ENCODE data around the gene MSS51. TPM values are rescaled to one million over a fixed set of nuclear protein-coding genes. Genes with fewer than 3 reads are reported as not detected.

The MSS51 gene
- total RNA-seq, 2 donors from 2014 or later = 2.2 to 2.6 TPM

DNA sequence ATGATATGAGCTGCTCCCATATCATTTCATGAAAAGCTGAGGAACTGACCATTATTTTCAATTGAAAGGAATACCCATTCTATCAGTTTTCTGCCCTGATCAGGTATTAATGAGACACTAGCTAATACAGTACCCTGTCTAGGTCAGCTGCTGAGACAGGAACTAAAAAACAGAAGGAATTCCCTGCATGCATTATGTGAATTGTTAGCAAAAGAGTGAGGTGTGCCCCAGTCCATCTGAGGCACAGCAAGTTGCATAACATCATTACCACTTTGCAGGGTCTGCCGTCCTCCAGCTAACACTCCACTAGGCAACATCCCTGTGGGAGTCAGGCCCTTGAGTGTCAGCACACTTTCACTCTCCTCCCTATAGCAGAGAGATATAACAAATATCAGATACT lies 11.1 kb upstream of the MSS51 start:
- Mint-ChIP-seq H3K4me1 (peaks cover 4% of the 10 kb centered on the region), H3K36me3 (ENCODE audit: low read depth) (no peaks in the 10 kb centered on the region), H3K4me3 (no peak overlapping the region), H3K27ac (no peak overlapping the region), H3K27me3 (no peaks in the 10 kb centered on the region)
- H3K9me3 ChIP-seq (ENCODE audit: control insufficient read depth, low read length, poor library complexity, severe bottlenecking) = no peaks in the 10 kb centered on the region
- no peak for ATAC-seq
- DNase-seq = no peak

DNA sequence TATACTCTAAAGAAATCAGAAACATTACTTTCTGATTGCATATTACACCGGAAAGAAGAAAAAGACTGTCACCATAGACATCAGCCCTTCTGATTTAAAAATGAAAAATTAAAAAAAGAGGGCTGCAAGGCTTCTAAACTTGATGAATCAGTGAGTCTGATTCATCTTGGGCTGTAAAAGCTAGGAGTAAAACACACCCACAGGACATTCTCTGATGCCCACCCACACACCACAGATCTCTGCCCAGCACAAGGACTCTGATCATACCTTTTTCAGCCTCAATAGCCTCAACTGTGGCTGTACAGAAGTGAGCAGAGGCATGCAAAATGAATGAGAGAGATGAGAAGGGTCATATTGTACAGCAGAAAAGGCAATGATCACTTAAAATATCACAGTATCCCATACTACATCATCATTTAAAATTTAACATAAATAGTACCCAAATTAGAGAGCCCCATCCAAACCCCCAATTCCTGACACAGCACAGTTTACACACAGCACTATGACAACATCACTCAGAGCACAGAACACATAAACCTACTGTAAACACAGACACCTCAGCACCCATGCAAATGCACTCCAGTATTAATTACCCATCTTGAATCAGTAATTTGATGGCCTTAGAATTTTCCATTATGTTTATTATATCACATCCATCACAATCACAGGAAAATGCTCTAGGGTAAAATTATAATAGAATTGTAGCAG lies 6.4 kb upstream of the MSS51 start:
- Mint-ChIP-seq H3K27ac (peak overlapping the region; percentile 73), H3K36me3 (ENCODE audit: low read depth) (no peaks in the 10 kb centered on the region), H3K4me3 (no peak overlapping the region), H3K4me1 (peaks cover 2% of the 10 kb centered on the region), H3K27me3 (no peaks in the 10 kb centered on the region)
- no peaks in the 10 kb centered on the region for H3K9me3 ChIP-seq (ENCODE audit: control insufficient read depth, low read length, poor library complexity, severe bottlenecking)
- no peak for ATAC-seq
- no peak for DNase-seq

DNA sequence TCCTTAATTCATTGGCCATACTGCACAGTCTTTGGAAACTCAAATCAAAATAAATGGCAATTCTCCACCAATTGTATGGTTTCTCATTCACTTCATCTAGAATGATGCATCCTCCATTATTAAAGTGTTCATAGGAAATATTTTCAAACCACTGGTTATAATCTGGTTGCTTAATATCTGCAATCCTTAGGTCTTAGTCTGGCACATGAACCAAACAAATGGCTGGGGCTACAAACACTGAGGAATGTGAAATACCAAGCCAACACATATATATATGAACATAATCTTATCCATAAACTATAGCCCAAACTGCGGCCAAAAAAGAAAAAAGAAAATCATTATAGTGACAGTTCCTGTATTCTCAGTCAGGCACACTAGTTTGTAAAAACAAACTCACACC lies 5.7 kb upstream of the MSS51 start:
- ATAC-seq (no peak), DNase-seq (no peak)
- peaks cover 4% of the 10 kb centered on the region for H3K4me1 Mint-ChIP-seq
- H3K4me3 Mint-ChIP-seq = no peak overlapping the region
- H3K9me3 ChIP-seq (ENCODE audit: control insufficient read depth, low read length, poor library complexity, severe bottlenecking) = no peaks in the 10 kb centered on the region
- H3K27ac Mint-ChIP-seq = no peak overlapping the region
- H3K27me3 Mint-ChIP-seq = no peaks in the 10 kb centered on the region
- H3K36me3 Mint-ChIP-seq (ENCODE audit: low read depth) = no peaks in the 10 kb centered on the region

DNA sequence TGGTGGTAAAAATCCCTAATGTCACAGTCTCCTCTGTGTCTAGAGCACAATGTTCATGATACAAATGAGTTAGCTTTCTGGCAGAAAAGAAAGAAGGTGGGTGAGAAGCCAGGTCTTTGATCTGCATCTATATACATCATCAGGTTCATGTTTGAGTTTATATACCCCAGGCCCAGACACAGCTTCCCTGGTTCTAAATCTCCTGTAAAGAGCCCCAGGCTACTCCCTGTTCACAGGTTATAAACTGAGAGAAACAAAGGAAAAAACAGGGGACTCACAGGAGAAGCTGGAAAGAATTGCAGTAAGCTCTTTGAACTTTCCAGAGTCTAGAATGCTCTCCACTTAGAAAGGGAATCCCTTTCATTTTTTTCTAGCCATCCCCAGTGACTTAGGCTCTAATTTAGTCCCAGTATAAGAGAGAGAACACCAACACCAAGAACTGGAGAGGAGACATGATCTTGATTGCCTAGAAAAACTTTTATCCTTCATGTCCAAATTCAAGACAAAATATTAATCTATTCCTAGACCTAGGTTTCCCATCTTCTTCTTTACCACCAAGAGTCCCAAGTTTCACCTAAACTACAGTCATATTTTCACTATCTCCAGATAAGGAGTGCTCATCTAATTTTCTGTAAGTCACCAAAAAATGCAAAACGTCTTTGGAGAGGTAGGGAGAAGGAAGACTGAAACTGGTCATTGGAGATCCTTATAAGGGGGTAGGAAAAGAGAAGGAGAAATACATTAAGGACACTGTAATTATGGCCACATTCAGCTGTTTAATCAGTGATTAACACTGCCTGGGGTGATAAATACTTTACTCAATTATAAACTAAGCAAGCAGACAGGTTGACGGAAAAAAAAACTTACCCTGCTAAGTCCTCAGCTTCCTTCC lies 469 bp downstream of the MSS51 start:
- Mint-ChIP-seq H3K36me3 (ENCODE audit: low read depth) (no peaks in the 10 kb centered on the region), H3K27me3 (no peaks in the 10 kb centered on the region), H3K27ac (peak overlapping the region; percentile 73), H3K4me3 (peak overlapping the region; percentile 25), H3K4me1 (peaks cover 17% of the 10 kb centered on the region)
- ATAC-seq (no peak), DNase-seq (no peak)
- H3K9me3 ChIP-seq (ENCODE audit: control insufficient read depth, low read length, poor library complexity, severe bottlenecking) = no peaks in the 10 kb centered on the region

DNA sequence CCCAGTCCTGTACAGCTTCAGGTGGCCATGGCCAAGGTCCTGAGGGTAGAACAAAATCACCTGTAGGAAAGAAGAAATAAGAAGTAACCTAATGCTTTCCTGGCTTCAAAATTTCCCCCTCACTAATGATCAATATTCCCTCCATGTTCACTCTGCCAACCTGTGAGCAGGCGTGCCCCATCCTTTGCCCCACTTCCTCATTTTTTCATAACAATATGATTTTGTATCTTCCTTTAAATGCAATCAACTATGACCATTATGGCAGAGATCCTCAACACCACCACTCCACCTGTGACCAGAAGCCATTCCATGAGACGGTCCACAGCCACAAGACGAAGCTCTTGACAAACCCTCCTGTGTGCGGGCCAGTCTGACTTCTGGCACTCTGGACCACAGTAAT lies 7.0 kb downstream of the MSS51 start:
- H3K36me3 Mint-ChIP-seq (ENCODE audit: low read depth) = peaks cover 14% of the 10 kb centered on the region
- DNase-seq (no peak), ATAC-seq (no peak)
- no peak overlapping the region for H3K4me3 Mint-ChIP-seq
- no peaks in the 10 kb centered on the region for H3K27me3 Mint-ChIP-seq
- H3K9me3 ChIP-seq (ENCODE audit: control insufficient read depth, low read length, poor library complexity, severe bottlenecking) = no peaks in the 10 kb centered on the region
- H3K4me1 Mint-ChIP-seq = no peaks in the 10 kb centered on the region
- no peak overlapping the region for H3K27ac Mint-ChIP-seq

DNA sequence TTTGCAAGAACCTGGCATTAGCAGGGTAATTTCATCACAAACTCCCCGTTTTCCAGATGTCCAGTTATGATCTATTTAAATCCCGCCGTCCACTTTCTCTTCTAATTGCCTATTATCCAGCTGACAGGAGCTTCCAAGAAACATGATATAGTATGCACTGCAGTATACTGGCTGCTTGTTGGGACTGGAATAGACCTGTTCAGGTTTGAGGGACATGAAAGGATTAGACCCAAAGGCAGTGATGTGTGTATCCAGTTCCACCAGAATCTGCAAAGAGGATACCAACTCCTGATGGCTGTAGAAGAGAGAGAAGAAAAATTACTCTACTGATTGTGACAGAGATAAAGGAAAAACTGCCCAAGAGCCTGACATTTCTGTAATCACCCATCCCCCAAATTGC lies 8.9 kb downstream of the MSS51 start:
- no peaks in the 10 kb centered on the region for H3K4me1 Mint-ChIP-seq
- H3K36me3 Mint-ChIP-seq (ENCODE audit: low read depth) = peaks cover 14% of the 10 kb centered on the region
- H3K27ac Mint-ChIP-seq = no peak overlapping the region
- H3K4me3 Mint-ChIP-seq = no peak overlapping the region
- DNase-seq = no peak
- no peaks in the 10 kb centered on the region for H3K27me3 Mint-ChIP-seq
- ATAC-seq = no peak
- no peaks in the 10 kb centered on the region for H3K9me3 ChIP-seq (ENCODE audit: control insufficient read depth, low read length, poor library complexity, severe bottlenecking)

DNA sequence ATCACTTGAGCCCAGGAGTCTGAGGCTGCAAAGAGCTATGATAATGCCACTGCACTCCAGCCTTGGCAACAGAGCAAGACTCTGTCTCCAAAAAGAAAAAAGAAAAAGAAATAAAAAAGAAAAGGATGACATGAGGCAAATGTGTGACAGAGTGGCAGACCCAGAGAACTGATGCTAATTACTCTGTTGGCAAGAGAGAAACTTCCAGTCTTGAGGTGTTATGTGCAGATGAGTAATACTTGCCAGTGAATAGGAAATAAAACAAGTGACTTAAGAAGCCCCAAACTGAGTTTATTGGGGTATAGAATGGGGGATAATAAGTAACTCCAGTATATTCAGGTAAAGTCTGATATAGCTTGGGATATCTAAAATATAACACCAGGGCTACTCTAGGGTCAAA lies 10.1 kb downstream of the MSS51 start:
- H3K9me3 ChIP-seq (ENCODE audit: control insufficient read depth, low read length, poor library complexity, severe bottlenecking) = no peaks in the 10 kb centered on the region
- peak overlapping the region; percentile 29 for H3K27ac Mint-ChIP-seq
- no peaks in the 10 kb centered on the region for H3K27me3 Mint-ChIP-seq
- ATAC-seq (no peak), DNase-seq (no peak)
- H3K4me3 Mint-ChIP-seq = no peak overlapping the region
- H3K4me1 Mint-ChIP-seq = no peaks in the 10 kb centered on the region
- peaks cover 14% of the 10 kb centered on the region for H3K36me3 Mint-ChIP-seq (ENCODE audit: low read depth)

DNA sequence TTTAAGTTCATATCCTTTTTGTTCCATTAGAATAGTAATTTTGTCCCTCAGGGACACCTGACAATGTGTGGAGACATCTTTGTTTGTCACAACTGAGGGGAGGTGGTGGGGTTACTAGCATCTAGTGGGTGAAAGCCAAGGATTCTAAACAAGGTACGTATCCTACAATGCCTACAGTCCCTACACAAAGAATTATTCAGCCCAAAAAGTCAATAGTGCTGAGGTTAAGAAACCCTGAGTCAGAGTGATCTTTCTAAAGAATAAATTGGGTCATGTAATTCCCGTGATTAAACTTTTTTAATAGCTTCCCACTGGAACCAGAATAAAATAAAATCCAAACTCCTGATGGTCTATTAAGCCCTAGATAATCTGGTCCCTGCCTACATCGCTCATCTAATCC lies 16.8 kb downstream of the MSS51 start:
- H3K27ac Mint-ChIP-seq = no peak overlapping the region
- no peak overlapping the region for H3K4me3 Mint-ChIP-seq
- peaks cover 12% of the 10 kb centered on the region for H3K4me1 Mint-ChIP-seq
- DNase-seq (no peak), ATAC-seq (no peak)
- H3K27me3 Mint-ChIP-seq = no peaks in the 10 kb centered on the region
- H3K36me3 Mint-ChIP-seq (ENCODE audit: low read depth) = no peaks in the 10 kb centered on the region
- H3K9me3 ChIP-seq (ENCODE audit: control insufficient read depth, low read length, poor library complexity, severe bottlenecking) = no peaks in the 10 kb centered on the region

DNA sequence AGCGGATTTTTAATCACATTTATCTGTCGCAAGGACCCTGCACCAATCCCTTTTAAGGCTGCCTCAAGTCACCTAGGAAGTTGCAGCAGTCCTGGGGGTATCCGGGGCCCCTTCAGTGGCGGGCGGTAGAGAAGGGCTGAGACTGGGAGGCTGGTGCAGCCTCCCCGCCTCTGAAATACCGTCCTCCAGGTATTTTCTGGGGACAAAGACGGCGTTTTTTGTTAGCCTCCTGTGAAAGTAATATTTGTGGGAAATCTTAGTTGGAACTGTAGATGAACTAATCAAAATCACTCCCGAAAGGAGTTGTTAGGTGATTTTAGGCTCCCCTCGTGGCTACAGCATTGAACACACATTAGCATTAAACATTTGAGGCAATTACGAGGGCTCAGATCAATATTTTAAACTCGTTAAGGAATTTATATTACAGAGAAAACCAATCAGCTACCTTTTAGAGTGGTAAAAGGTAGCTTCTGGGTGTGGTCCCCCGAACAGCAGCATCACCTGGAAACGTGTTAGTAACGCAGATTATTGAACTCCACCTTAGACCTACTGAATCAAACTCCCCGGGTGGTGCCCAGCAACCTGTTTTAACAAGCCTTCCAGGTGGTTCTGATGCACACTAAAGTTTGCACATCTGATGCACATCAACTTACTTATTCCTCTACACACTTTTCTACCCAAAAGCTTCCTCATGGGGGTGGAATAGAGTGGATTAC lies 19.0 kb downstream of the MSS51 start:
- peak overlapping the region; percentile 96 for H3K4me3 Mint-ChIP-seq
- H3K9me3 ChIP-seq (ENCODE audit: control insufficient read depth, low read length, poor library complexity, severe bottlenecking) = no peaks in the 10 kb centered on the region
- peak; percentile 38 for ATAC-seq
- peaks cover 21% of the 10 kb centered on the region for H3K4me1 Mint-ChIP-seq
- no peaks in the 10 kb centered on the region for H3K36me3 Mint-ChIP-seq (ENCODE audit: low read depth)
- no peak for DNase-seq
- no peaks in the 10 kb centered on the region for H3K27me3 Mint-ChIP-seq
- peak overlapping the region; percentile 95 for H3K27ac Mint-ChIP-seq

DNA sequence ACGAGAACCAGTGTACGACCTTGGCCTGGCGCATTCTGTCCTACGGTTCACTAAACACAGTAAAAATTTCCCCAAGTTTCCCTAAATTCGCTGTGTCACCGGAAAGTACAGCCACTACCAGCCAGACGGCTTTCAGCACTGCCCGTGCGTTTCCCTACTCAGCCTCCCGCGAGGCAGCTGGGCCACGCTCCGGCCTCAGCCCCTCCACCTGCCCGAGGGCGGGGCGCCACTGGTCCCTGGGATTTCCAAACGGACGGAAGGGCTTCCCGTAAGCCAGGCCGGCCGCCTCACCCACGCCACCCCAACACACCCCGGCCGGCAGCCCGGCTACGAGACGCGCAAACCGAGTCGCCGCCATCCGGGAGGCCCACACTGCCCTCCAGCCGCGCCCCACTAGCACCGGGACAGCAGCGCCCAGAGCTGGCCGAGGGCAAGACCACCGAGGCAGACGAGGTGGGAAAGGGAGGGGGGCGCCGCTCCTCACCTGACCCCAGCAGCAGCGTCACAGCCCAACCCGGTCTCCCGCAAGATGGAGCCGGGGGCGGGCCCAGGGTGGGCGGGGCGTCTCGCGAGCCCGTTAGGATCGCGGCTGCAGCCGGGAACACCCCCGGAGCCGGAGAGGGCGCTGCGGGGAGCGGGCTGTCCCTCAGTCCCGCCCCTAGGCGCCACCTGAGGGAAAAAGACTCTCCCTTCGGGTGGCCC lies 19.7 kb downstream of the MSS51 start, which contains the start of gene ANXA7:
ANXA7 (minus strand) TSS at position 531 of the 702 bp plus-strand sequence. CDS start 13,202 bp downstream, outside the sequence.
- DNase-seq (peak; percentile 83 to 95 (median 92)), ATAC-seq (peak; percentile 96)
- peaks cover 26% of the 10 kb centered on the region for H3K4me1 Mint-ChIP-seq
- no peaks in the 10 kb centered on the region for H3K9me3 ChIP-seq (ENCODE audit: control insufficient read depth, low read length, poor library complexity, severe bottlenecking)
- peak within 1 kb of the TSS; percentile 96 for H3K4me3 Mint-ChIP-seq
- H3K27ac Mint-ChIP-seq = peak within 1 kb of the TSS; percentile 95
- no peaks in the 10 kb centered on the region for H3K36me3 Mint-ChIP-seq (ENCODE audit: low read depth)
- H3K27me3 Mint-ChIP-seq = no peaks in the 10 kb centered on the region

DNA sequence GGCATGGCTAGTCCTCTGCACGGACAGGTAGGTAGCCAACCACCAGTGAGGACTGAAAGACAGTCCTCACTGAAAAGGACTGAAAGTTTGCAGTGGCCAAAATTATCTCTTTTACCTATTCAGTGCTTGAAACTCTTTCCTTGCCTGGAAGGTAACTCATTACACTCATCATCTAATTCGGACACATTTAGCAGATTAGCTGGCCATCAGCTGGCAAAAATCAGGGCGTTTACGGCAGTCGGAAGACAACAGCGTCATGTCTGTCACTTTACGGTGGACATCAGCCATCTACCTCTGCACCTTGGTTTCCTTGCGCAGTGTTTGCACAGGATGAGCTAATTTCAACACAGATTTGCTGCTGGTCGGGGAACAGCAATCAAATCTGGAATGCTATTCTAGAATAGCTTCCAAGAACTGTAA lies 20.2 kb downstream of the MSS51 start:
- peaks cover under 1% of the 10 kb centered on the region for H3K36me3 Mint-ChIP-seq (ENCODE audit: low read depth)
- peak overlapping the region; percentile 95 for H3K27ac Mint-ChIP-seq
- peaks cover 27% of the 10 kb centered on the region for H3K4me1 Mint-ChIP-seq
- H3K9me3 ChIP-seq (ENCODE audit: control insufficient read depth, low read length, poor library complexity, severe bottlenecking) = no peaks in the 10 kb centered on the region
- peak in 1 of 3 donors; percentile 22 for DNase-seq
- H3K27me3 Mint-ChIP-seq = no peaks in the 10 kb centered on the region
- peak; percentile 53 for ATAC-seq
- H3K4me3 Mint-ChIP-seq = peak overlapping the region; percentile 96

DNA sequence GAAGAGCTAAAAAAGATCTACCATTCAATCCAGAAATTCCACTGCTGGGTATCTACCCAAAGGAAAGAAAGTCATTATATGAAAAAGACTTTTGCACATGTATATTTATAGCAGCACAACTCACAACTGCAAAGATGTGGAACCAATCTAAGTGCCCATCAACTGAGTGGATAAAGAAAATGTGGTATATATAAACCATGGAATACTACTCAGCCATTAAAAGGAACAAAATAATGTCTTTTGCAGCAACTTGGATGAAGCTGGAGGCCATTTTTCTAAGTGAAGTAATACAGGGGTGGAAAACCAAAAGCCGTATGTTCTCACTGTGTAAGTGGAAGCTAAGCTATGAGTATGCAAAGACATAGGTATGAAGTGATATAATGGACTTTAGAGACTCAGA lies 22.5 kb downstream of the MSS51 start:
- Mint-ChIP-seq H3K4me1 (peaks cover 40% of the 10 kb centered on the region), H3K4me3 (no peak overlapping the region), H3K27me3 (no peaks in the 10 kb centered on the region), H3K36me3 (ENCODE audit: low read depth) (peaks cover 7% of the 10 kb centered on the region), H3K27ac (peak overlapping the region; percentile 56)
- DNase-seq (no peak), ATAC-seq (no peak)
- no peaks in the 10 kb centered on the region for H3K9me3 ChIP-seq (ENCODE audit: control insufficient read depth, low read length, poor library complexity, severe bottlenecking)

Data from T-helper 17 cell (primary cell).